GM19035 (cell line): Measurements from ENCODE around the gene CTNNBL1.
"Not testable (repeated sequence)": the region's sequence is repeated elsewhere in the genome, so short reads cannot be mapped to it uniquely, and the experiment has no call there.

Experiments used
- ATAC-seq: cut with Tn5 transposase; IDR thresholded peaks from one replicate; pipeline ENCODE4 v1.9.1; 2021; ENCODE audit not compliant: unreplicated experiment

Gene CTNNBL1

GRCh38 chr20:37706298-37706697 lies 12.5 kb downstream of the CTNNBL1 start:
- no peak for ATAC-seq

DNA sequence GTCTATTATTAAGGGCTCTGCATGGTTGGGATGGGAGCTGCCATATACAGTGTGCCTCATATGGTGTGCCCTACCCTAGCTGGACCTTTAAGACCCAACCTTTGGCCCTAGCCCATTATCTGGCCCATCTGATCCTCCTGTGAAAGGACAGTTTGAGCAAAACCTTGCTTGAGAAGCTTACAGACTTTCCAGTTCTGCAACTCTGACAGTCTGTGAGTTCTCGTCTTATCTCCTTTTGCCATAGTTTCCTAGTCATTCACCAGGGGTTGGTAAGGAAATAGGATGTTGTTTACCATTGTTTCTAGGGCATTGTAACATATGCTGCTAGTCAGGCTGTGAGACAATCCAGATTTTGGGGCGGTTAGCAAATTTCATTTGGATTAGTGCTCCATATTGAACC lies 17.2 kb downstream of the CTNNBL1 start:
- ATAC-seq = no peak

- ATAC-seq = no peak
Observed at GRCh38 chr20:37711994-37712964, 18.4 kb downstream of the CTNNBL1 start.

- ATAC-seq = no peak
Observed at GRCh38 chr20:37713396-37713795, 19.6 kb downstream of the CTNNBL1 start.

GRCh38 chr20:37714978-37715672 lies 21.3 kb downstream of the CTNNBL1 start:
- no peak for ATAC-seq

GRCh38 chr20:37721751-37722150 lies 27.9 kb downstream of the CTNNBL1 start:
- ATAC-seq = no peak

- not testable (repeated sequence) for ATAC-seq
Observed at GRCh38 chr20:37722312-37722711, 28.5 kb downstream of the CTNNBL1 start.

GRCh38 chr20:37723668-37724067 lies 29.8 kb downstream of the CTNNBL1 start:
- no peak for ATAC-seq

- no peak for ATAC-seq
Observed at GRCh38 chr20:37725165-37725564, 31.3 kb downstream of the CTNNBL1 start.

DNA sequence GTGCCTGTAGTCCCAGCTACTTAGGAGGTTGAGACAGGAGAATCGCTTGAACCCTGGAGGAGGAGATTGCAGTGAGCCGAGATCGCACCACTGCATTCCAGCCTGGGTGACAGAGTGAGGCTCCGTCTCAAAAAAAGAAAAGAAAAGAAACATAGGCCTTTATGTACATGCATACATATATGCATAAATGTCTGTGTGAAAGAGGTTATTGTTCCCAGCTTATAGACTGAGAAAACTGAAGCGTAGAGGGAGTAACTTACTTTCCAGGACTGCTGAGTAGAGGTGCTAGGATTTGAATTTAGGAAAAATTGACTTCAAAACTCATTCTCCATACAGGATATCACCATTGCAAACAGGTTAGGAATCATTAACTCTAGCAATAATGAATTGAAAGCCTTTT lies 32.0 kb downstream of the CTNNBL1 start:
- no peak for ATAC-seq

- no peak for ATAC-seq
Observed at GRCh38 chr20:37726321-37726720, 32.5 kb downstream of the CTNNBL1 start.

DNA sequence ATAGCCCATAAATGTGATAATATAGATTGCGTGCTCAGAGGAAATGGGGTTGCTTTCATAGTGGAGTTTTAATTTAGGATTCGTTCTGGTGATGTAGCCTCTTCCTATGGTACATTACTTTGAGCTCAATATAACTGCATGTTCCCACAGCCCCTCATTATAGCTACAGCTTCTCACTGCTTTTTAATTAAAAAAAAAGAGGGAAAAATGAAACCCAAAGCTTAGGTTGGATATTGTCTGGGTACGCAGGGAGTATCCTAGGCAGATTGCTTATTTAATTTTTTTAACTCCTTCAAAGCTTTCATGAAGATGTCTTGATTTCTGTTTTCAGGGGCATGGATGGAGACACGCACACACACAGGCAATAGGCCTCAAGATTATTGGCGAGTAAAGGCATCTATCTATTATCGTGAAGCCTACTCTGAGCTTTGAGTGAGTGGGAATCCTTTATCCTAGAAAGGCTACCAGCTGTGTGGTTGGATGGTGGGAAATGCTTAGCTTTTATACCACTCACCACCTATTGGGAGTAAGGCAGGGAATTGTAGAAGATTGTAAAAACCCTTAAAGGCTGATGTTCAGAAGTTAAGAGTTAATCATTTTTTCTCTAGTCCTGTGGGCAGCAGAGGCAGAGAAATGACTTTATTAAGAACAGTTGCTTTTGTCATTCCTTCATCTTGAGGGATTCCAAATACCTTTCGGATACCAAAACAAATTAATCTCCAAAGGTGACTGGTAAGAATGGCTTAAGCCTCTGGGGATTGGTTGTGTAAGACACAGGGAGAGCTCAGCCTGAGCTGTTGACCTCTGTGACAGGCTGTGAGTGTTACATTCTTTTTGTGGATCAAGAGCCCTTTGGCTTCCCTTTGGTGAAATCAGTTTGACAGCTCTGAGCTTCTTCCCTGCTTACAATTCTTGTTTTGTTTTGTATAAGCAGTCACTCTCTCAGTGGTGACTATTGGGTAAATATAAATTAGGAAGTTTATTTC lies 33.4 kb downstream of the CTNNBL1 start:
- no peak for ATAC-seq

GRCh38 chr20:37727957-37728634 lies 34.3 kb downstream of the CTNNBL1 start:
- ATAC-seq = no peak

GRCh38 chr20:37728635-37728983 lies 34.8 kb downstream of the CTNNBL1 start:
- no peak for ATAC-seq

DNA sequence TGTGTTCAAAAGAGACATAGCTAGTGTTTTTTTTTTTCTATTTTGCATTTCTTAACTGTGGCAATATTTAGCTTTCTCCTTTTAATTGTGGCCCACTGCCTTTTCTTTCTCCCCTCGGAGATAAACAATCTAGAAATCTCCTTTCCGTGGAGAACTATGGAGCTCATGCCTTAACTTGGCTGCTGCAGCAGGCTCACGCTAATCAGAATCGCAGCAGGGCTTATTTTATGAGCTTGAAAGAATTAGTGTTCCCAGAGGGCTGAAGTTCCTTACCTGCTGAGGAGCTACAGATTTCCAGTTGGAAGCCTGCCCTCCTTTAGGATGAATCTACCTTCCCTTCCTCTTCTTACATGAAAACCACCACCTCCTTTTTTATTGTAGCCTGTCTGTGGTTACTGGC lies 35.6 kb downstream of the CTNNBL1 start:
- ATAC-seq = no peak

GRCh38 chr20:37729909-37730308 lies 36.1 kb downstream of the CTNNBL1 start:
- ATAC-seq = no peak

GRCh38 chr20:37733416-37733815 lies 39.6 kb downstream of the CTNNBL1 start:
- no peak for ATAC-seq

DNA sequence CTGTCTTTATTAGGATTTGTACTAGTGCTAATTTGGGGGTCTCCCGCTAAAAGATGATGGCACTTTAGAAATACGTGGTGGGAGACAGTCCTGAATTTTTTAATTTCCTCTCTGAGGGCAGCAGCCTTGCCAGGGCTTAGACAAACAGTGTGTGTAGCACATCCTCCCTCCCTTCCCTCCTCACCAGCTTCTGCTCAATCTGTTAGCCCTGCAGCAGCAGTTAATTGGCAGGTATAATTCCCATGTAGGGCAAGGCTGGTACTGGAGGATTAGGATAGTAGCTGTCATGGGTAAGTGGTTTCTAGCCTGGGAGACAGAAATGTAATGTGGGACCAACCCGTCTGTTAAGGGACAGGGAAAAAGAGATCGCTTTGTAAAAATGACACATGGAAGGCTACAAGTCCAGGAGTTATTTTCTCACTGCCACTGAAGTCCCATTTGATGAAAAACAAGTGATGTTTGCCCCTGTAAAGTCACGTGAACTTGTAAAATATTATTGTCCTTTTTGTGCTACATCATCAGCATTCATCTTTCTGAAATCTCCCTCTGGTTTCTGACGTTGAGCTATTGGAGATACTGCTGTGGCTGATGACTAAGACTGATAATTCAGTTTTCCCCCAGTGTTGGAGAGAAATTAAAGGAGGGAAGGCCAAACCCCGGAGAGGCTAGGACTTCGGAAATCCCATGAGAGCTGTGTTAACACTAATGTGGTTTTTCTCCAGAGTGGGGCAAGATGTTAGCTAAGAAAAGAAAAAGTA lies 40.6 kb downstream of the CTNNBL1 start:
- no peak for ATAC-seq

DNA sequence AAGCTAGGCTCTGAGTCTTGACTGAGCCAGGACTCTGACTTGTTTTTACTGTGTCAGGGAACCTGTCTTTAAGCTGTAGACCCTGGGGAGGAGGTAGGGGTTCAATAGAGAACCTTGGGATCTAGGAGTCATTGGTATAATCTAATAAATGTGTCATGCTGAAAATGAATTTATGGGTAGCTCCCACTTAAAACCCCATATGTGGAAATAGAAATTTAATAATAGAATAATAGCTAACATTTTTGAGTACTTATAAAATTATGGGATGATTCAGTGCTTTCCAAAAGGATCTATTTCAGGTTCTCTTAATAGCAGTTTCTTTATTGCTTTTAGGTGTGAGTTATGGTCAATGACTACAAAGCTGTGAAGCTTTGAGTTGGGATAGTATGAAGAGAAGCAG lies 41.7 kb downstream of the CTNNBL1 start:
- no peak for ATAC-seq

DNA sequence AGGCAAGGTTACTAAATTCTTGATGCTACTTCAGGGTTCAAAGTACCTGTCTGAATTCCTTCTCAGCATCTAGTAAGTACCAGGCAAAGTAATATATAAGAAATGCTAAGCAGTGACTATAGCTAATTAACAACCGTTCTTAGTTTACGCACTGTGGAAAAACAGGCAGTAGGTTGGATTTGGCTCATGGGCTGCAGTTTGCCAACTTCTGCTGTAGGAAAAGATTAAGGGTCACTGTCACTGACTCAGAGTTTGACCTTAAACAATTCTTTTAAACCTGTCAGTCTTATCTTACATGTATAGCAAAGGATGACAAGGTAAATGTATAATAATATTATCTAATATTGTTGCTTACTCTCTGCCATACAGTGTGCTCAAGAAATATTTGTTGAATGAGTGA lies 42.3 kb downstream of the CTNNBL1 start:
- no peak for ATAC-seq
